Measurements from ENCODE around the gene XCL1.

XCL1 gene

GRCh38 chr1:168605443-168605842, 29.0 kb downstream of the XCL1 start:
- DNase-seq (ENCODE audit: low read depth in 3 of 3) = no peak

GRCh38 chr1:168606096-168606495, 29.7 kb downstream of the XCL1 start:
- no peak for DNase-seq (ENCODE audit: low read depth in 3 of 3)

- no peak for DNase-seq (ENCODE audit: low read depth in 3 of 3)
These were observed 31.5 kb downstream of the XCL1 start for GRCh38 chr1:168607872-168608428.

GRCh38 chr1:168608796-168609715, 32.7 kb downstream of the XCL1 start:
- DNase-seq (ENCODE audit: low read depth in 3 of 3) = no peak

GRCh38 chr1:168609741-168610510, 33.5 kb downstream of the XCL1 start:
- DNase-seq (ENCODE audit: low read depth in 3 of 3) = no peak

GRCh38 chr1:168613038-168613451, 36.6 kb downstream of the XCL1 start:
- DNase-seq (ENCODE audit: low read depth in 3 of 3) = no peak

GRCh38 chr1:168613691-168614231, 37.4 kb downstream of the XCL1 start:
- no peak for DNase-seq (ENCODE audit: low read depth in 3 of 3)

GRCh38 chr1:168614235-168614634, 37.8 kb downstream of the XCL1 start:
- DNase-seq (ENCODE audit: low read depth in 3 of 3) = no peak

- DNase-seq (ENCODE audit: low read depth in 3 of 3) = no peak
These were observed 39.6 kb downstream of the XCL1 start for GRCh38 chr1:168615965-168616364.

- DNase-seq (ENCODE audit: low read depth in 3 of 3) = no peak
These were observed 41.8 kb downstream of the XCL1 start for GRCh38 chr1:168617974-168618750.

- no peak for DNase-seq (ENCODE audit: low read depth in 3 of 3)
These were observed 42.5 kb downstream of the XCL1 start for GRCh38 chr1:168618886-168619285.

- no peak for DNase-seq (ENCODE audit: low read depth in 3 of 3)
These were observed 45.0 kb downstream of the XCL1 start for GRCh38 chr1:168621356-168621755.

GRCh38 chr1:168623003-168623828, 46.8 kb downstream of the XCL1 start:
- DNase-seq (ENCODE audit: low read depth in 3 of 3) = no peak

- DNase-seq (ENCODE audit: low read depth in 3 of 3) = no peak
These were observed 47.4 kb downstream of the XCL1 start for GRCh38 chr1:168623831-168624230.

GRCh38 chr1:168626326-168626725, 49.9 kb downstream of the XCL1 start:
- no peak for DNase-seq (ENCODE audit: low read depth in 3 of 3)

- no peak for DNase-seq (ENCODE audit: low read depth in 3 of 3)
These were observed 51.0 kb downstream of the XCL1 start for GRCh38 chr1:168627370-168627769.

GRCh38 chr1:168628807-168629206, 52.4 kb downstream of the XCL1 start:
- DNase-seq (ENCODE audit: low read depth in 3 of 3) = peak in 1 of 3 experiments; percentile 4

GRCh38 chr1:168629466-168629865, 53.1 kb downstream of the XCL1 start:
- no peak for DNase-seq (ENCODE audit: low read depth in 3 of 3)
